Endothelial cell of umbilical vein (primary cell): ENCODE results near the gene KSR1.

Experiments used
- EZH2 ChIP-seq: IDR thresholded peaks from 2 replicates; pipeline ENCODE4 v1.6.1; 2012; ENCODE audit warnings: borderline replicate concordance, low read depth, mild to moderate bottlenecking, moderate library complexity, low read length, inconsistent platforms; ENCODE audit not compliant: severe bottlenecking
- FOS ChIP-seq: IDR thresholded peaks from 2 replicates; pipeline ENCODE4 v1.6.1; 2011; ENCODE audit warnings: mild to moderate bottlenecking, low read length, moderate library complexity, borderline replicate concordance; ENCODE audit not compliant: insufficient read depth
- MYC ChIP-seq: IDR thresholded peaks from one replicate; pipeline ENCODE4 v1.6.1; 2011; ENCODE audit warnings: mild to moderate bottlenecking, low read depth, low read length
- POLR2A ChIP-seq: IDR thresholded peaks from 2 replicates; pipeline ENCODE4 v1.6.1; 2012; ENCODE audit warnings: low read depth, mild to moderate bottlenecking, control low read depth, low read length
- POLR2AphosphoS5 ChIP-seq: IDR thresholded peaks from 2 replicates; pipeline ENCODE4 v1.6.1; 2012; ENCODE audit warnings: low read depth, mild to moderate bottlenecking, control low read depth, low read length, moderate library complexity; ENCODE audit not compliant: insufficient read depth
- TF ChIP-seq, protein P1 (sequence below), 2 donors: IDR thresholded peaks; 1 replicate in 1 of 2; 2 replicates in 1 of 2; pipeline ENCODE4 v1.5.1; 2011; ENCODE audit warnings: low read length in 2 of 2, mild to moderate bottlenecking in 2 of 2, moderate library complexity in 2 of 2, control low read depth in 1 of 2, inconsistent platforms in 1 of 2, low read depth in 1 of 2; ENCODE audit not compliant: insufficient read depth in 1 of 2; ENCODE audit errors: extremely low read depth in 1 of 2
- TF ChIP-seq, protein P2 (sequence below): IDR thresholded peaks from 2 replicates; pipeline ENCODE4 v1.6.1; 2011; ENCODE audit not compliant: insufficient read depth, insufficient read length

DNA sequence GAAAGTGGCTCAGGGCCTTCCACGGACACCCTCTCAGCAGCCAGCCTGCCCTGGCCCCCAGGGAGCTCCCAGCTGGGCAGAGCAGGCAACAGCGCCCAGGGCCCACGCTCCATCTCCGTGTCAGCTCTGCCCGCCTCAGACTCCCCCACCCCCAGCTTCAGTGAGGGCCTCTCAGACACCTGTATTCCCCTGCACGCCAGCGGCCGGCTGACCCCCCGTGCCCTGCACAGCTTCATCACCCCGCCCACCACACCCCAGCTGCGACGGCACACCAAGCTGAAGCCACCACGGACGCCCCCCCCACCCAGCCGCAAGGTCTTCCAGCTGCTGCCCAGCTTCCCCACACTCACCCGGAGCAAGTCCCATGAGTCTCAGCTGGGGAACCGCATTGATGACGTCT, 126.4 kb downstream of the KSR1 start:
- TF ChIP-seq, protein P1, sequence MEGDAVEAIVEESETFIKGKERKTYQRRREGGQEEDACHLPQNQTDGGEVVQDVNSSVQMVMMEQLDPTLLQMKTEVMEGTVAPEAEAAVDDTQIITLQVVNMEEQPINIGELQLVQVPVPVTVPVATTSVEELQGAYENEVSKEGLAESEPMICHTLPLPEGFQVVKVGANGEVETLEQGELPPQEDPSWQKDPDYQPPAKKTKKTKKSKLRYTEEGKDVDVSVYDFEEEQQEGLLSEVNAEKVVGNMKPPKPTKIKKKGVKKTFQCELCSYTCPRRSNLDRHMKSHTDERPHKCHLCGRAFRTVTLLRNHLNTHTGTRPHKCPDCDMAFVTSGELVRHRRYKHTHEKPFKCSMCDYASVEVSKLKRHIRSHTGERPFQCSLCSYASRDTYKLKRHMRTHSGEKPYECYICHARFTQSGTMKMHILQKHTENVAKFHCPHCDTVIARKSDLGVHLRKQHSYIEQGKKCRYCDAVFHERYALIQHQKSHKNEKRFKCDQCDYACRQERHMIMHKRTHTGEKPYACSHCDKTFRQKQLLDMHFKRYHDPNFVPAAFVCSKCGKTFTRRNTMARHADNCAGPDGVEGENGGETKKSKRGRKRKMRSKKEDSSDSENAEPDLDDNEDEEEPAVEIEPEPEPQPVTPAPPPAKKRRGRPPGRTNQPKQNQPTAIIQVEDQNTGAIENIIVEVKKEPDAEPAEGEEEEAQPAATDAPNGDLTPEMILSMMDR (IDR thresholded peaks at IDR 0.05; ENCODE audit: extremely low read depth in 1 of 2, insufficient read depth in 1 of 2, low read depth in 1 of 2, low read length in 2 of 2), result no peak
- TF ChIP-seq POLR2A (no peak), POLR2AphosphoS5 (no peak), MYC (no peak), EZH2 (no peak), FOS (no peak)
- TF ChIP-seq, protein P2, sequence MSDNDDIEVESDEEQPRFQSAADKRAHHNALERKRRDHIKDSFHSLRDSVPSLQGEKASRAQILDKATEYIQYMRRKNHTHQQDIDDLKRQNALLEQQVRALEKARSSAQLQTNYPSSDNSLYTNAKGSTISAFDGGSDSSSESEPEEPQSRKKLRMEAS, result no peak
